Right hindlimb (tissue), 1 donor: Measurements from ENCODE around the gene OR4C5.
"Not testable (repeated sequence)": the region's sequence is repeated elsewhere in the genome, so short reads cannot be mapped to it uniquely, and the experiment has no call there.

Source experiments
- DNase-seq: peaks from one replicate; pipeline ENCODE4 v3.0.0-alpha.2; 2018

Gene OR4C5

GRCh38 chr11:48366365-48366764 is at the start of gene OR4C5:
OR4C5 (minus strand) TSS chr11:48366465; CDS start chr11:48366465, 0 bp downstream.
- DNase-seq, result no peak

- no peak for DNase-seq
Observed at GRCh38 chr11:48384670-48385069, 18.4 kb upstream of the OR4C5 start.

- DNase-seq, result not testable (repeated sequence)
Observed at GRCh38 chr11:48384151-48384550, 17.9 kb upstream of the OR4C5 start.

GRCh38 chr11:48361289-48361688 is 5.0 kb downstream of the OR4C5 start:
- not testable (repeated sequence) for DNase-seq

- DNase-seq, result no peak
Observed at GRCh38 chr11:48354677-48355076, 11.6 kb downstream of the OR4C5 start.

GRCh38 chr11:48354013-48354412 is 12.3 kb downstream of the OR4C5 start:
- DNase-seq, result no peak

- DNase-seq, result not testable (repeated sequence)
Observed at GRCh38 chr11:48346286-48346685, 20.0 kb downstream of the OR4C5 start.

GRCh38 chr11:48342505-48342904 is 23.8 kb downstream of the OR4C5 start:
- not testable (repeated sequence) for DNase-seq

GRCh38 chr11:48341466-48341865 is 24.8 kb downstream of the OR4C5 start:
- no peak for DNase-seq

- not testable (repeated sequence) for DNase-seq
Observed at GRCh38 chr11:48324620-48325019, 41.6 kb downstream of the OR4C5 start, which contains the start of gene OR4C3. OR4C3 (plus strand) TSS chr11:48324920; CDS start chr11:48325022, 102 bp downstream.

- not testable (repeated sequence) for DNase-seq
Observed at GRCh38 chr11:48319813-48320212, 46.5 kb downstream of the OR4C5 start.
